Right lobe of liver (tissue), 4 donors: Measurements from ENCODE around the gene HK1.
"Not testable (repeated sequence)": the region's sequence is repeated elsewhere in the genome, so short reads cannot be mapped to it uniquely, and the experiment has no call there.

Experiments
- CTCF ChIP-seq, 4 donors: fragments of 200-600 bp in 3 of 4; fragments of 450-650 bp in 1 of 4; IDR thresholded peaks; one replicate each; pipeline versions ENCODE4 v1.5.1 to v1.8.0; 2016 to 2022; ENCODE audit warnings: antibody characterized with exemption in 4 of 4, mild to moderate bottlenecking in 2 of 4
- POLR2A ChIP-seq: fragments of 450-650 bp; IDR thresholded peaks from one replicate; pipeline ENCODE4 v1.6.1; 2017; ENCODE audit warnings: antibody characterized with exemption, mild to moderate bottlenecking
- donor health status: DM: no; HTN: no; CAD: no.
- donor health status: DM: no; HTN: no; CAD: no.
- donor health status: DM: no; HTN: yes; CAD: no.

- TF ChIP-seq POLR2A; CTCF (IDR thresholded peaks at IDR 0.05): not testable (repeated sequence)
These were observed 6.1 kb downstream of the HK1 start for GRCh38 chr10:69284402-69284801.
